HT-29 (cell line): ENCODE measurements around the gene SRRT. TPM values are rescaled to one million over a fixed set of nuclear protein-coding genes. Genes with fewer than 3 reads are reported as not detected.
A peak's percentile ranks its signal among the peaks of the same experiment; 100 is the strongest.

Experiments
- DNase-seq: peaks from one replicate; pipeline ENCODE4 v3.0.0-alpha.2; 2015; ENCODE audit warnings: low spot score
- total RNA-seq: library from RNA; depleted of rRNA; stranded (reverse); fragments of >200 nt; shearing (Covaris generic); gene quantifications from 2 replicates; pipeline ENCODE4 v1.2.3, GENCODE V29; 2014

Gene SRRT
- total RNA-seq, 1 experiment from 2014 or later, result 222 TPM

DNA sequence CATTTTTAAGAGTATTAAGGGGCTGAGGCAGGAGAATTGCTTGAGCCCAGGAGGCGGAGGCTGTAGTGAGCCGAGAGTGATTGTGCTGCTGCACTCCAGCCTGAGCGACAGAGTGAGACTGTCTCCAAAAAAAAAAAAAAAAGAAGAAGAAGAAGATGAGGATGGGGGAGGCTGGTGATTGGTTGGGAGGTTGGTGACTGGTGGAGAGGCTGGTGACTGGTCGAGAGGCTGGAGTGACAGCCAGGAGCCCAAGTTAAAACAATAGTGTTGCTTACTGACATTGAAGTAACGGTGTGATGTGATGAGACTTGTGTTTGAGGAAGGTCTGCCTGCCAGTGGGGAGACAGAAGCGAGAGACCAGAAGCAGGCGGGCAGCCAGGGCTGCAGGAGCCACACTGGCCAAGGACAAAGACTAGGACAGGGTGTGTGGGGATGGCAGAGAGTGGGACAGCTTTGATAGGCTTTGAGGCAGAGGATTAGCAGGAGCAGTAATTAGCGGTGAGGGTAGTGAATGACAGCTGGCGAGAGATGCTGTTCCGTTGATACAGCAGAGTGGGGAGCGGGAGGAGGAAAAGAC is 4.9 kb downstream of the SRRT start:
- DNase-seq, result no peak

DNA sequence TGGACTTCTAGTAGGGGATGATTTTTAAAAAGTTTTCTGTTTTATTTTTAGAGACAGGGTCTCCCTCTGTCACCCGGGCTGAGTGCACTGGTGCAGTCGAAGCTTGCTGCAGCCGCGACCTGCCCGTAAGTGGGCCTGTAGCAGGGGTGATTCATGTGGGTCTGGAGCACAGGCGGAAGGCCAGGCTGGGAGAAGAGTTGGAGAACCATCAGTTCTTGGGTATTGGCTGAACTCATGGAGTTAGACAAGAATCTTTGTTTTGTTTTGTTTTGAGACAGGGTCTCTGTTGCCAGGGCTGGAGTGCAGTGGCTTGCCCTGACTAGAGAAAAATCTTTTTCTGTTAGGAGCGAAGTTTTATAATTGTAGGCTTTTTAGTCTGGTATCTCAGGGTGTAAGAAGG is 5.7 kb downstream of the SRRT start:
- DNase-seq, result no peak

DNA sequence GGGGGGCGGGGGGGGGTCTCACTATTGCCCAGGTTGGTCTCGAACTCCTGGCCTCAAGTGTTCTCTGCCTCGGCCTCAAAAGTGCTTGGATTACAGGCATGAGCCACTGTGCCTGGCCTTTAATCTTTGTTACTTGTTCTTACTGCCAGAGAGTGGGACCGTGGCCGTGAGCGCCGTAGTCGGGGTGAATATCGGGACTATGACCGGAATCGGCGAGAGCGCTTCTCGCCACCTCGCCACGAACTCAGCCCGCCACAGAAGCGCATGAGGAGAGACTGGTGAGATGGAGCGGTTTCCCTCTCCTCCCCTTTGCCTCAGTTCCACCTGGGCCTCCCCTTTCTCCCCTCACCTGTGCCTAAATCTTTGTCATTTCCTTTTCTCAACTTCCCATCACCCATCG is 6.2 kb downstream of the SRRT start:
- DNase-seq, result no peak

DNA sequence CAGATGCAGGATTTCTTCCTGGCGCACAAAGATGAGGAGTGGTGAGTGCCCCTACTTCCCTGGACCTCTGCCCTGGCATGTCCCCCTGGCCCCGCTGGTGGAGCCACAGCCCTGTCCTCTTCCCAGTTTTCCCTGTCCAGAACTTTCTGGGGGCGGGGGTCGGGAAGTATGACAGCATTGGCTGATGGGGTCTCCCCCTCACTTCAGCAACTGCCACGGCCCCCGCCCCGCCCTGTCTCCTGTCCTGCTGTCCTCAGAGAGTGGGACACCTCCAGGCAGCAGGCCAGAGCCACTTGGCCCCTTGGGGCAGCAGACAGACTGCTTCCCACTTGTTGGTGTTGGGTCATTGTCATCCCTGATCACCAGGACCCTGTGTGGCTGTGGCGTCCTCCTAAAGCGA is 7.3 kb downstream of the SRRT start:
- no peak for DNase-seq

DNA sequence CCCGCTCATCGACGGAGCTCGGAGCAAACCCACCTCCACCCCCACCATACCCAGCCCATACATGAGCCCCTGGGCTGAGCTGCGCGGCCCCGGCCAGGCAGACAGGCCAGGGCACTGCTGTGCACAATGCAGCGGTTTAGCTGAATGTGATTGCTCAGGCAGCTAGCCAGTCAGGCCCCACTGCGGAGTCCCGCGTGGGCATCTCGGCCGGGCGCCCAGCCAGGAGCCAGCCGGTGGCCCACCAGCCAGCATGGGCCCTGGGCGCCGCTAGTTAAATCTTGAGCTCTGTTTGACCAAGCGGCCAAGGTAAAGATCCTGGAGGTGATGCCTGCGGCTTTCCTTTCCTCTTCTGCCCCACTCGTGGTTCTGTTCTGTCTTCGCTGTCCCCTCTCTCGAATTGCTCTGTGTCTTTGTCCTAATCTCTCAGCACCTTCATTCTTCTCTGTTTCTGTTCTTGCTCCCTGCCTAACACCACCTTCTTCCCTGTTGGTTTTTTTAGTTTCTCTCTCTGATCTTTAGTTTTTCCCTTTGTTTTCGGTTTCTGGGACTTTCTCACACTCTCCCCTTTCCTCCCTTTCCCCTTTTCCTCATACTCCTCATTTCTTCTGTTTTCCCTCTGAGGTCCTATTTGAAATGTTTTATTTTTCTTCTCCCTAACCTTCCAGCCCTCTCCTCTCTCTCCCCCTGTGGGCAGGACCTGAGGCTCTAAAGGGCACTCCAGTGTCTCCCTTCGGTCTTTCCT is 8.1 kb downstream of the SRRT start:
- DNase-seq, result no peak

DNA sequence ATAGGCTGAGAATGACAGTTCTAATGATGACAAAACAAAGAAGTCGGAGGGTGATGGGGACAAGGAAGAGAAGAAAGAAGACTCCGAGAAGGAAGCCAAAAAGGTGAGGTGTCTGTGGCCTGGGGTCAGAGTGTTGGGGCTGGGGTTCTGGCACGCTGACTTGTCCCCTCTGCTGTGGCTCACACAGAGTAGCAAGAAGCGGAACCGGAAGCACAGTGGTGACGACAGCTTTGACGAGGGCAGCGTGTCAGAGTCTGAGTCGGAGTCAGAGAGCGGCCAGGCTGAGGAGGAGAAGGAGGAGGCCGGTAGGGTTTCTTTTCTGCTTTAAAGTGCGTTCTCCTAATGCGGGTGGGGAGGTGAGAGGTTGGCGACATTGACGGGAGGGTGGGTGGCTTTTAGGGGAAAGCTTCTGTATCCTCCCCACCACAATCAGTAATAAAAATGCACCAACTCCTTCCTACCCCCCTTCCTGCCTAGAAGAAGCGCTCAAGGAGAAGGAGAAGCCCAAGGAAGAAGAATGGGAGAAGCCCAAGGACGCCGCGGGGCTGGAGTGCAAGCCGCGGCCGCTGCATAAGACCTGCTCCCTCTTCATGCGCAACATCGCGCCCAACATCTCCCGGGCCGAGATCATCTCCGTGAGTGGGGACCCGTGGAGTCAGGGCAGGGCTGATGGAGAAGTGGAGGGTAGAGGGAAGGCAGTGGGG is 10.0 kb downstream of the SRRT start:
- DNase-seq, result no peak

DNA sequence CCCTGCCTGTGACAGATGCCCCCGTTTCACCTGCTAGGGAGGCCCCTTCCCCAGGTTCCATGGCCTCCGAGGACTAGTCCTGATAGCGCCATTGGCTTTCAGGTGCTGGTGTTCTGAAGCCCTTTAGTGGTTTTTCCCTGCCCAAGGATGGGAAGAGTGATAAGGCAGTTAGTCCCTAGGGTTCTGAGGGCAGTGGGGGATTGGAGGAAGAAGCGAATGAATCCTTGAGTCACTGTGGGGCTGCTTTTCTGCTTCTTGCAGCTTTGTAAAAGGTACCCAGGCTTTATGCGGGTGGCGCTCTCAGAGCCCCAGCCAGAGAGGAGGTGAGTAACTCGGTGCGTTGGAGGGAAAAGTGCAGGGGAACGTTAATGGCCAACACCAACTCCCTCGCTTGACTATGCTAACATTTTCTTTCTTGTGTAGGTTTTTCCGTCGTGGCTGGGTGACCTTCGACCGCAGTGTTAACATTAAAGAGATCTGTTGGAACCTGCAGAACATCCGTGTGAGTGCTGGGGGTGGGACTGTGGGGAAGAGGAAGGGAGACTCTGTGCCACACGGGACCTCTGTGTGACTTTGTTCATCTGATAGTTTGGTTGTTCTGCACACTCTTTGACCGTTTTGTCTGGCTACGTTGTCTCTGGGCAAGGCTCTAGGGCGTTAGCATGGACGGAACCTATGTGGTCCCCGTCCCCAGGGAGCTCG is 10.7 kb downstream of the SRRT start:
- DNase-seq, result no peak

DNA sequence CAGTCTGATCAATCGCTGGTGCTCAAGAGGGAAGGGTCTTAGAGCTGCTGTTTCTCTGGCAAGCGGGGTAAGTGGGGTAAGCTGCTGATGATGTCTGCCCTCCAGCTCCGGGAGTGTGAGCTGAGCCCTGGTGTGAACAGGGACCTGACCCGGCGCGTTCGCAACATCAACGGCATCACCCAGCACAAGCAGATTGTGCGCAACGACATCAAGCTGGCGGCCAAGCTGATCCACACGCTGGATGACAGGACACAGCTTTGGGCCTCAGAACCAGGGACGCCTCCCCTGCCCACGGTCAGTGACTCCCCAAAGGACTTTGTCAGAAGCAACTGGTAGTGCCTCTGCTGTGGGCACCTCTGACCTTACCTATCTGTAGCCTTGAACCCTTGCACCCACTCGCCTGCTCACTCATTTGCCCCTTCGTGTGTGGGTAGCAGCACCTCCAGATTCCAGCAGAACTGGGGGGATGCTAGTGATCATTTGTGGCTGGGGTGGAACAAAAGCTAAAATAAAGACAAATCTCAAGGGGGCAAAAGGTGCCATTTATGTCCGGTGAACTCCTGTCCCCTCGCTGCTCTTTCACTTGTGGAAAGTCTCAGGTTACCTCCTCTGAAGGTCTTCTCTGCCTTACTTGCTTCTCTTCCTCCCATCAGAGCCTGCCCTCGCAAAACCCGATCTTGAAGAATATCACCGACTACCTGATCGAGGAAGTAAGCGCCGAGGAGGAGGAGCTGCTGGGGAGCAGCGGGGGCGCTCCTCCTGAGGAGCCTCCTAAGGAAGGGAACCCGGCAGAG is 11.4 kb downstream of the SRRT start:
- no peak for DNase-seq

DNA sequence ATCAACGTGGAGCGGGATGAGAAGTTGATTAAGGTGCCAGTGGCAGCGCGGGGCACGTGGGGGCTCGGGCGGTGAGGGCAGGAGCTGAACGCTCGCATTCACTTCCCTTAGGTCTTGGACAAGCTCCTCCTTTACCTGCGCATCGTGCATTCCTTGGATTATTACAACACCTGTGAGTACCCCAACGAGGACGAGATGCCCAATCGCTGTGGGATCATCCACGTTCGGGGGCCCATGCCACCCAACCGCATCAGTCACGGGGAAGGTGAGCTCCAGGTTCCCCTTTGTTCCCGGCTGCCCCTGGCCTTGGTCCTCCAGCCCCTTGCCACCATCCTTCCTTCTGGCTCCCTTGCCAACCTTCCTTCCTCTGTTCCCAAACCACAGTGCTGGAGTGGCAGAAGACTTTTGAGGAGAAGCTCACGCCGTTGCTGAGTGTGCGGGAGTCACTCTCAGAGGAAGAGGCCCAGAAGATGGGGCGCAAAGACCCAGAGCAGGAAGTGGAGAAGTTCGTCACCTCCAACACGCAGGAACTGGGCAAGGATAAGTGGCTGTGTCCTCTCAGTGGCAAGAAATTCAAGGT is 12.1 kb downstream of the SRRT start:
- DNase-seq, result no peak

DNA sequence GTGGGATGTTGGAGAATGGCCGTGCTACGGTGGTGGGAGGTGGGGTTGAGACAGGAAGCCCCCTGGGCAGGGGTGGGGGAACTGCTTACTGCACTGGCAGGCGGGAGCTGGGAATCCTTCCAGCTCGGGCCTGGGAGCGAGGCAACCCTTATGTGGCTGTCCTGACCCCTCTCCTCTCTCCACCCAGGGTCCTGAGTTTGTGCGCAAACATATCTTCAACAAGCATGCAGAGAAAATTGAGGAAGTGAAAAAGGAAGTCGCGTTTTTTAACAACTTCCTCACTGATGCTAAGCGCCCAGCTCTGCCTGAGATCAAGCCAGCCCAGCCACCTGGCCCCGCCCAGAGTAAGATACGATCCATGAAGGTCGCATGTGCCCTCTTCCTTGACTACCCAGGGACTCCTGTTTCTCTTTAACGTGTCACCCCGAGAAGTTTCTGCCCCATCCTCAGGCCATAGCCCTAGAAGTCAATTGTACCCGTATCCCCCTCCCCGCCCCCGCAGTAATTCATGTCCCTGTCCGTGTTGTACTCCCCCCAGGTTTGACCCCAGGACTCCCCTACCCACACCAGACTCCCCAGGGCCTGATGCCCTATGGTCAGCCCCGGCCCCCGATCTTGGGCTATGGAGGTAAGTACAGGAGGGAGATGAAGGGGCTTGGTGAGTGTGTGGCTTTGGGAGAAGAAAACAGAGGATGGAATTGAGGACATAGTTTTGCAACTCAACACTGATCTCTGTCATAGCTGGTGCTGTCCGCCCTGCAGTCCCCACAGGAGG is 12.8 kb downstream of the SRRT start:
- DNase-seq, result peak; percentile 45

DNA sequence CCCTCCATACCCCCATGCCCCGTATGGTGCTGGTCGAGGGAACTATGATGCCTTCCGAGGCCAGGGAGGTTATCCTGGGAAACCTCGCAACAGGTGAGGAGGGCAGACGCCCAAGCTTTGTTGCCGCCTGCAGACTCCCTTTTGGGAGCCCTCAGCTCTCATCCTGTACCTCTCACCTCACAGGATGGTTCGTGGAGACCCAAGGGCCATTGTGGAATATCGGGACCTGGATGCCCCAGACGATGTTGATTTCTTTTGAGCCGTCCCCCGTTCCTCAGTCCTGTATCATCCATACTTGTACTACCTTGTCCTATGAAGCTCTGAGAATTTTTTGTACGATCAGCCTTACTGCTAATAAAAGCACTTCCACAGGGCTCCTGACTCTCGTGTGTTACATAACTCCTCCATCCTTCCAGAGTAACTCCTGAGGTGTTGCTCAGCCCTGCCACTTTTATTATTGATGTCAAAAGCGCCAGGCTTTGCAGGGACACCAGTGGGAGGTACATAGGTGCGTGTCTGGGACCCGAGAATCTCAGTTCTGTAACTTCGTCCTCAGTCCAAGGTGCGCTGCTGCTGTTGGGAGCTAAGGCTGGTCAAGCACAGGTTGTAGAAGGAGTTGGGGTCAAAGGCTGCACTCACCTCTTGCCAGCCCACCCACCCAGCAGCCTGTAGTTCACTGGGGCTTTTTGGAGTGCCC is 13.5 kb downstream of the SRRT start:
- peak; percentile 36 for DNase-seq

DNA sequence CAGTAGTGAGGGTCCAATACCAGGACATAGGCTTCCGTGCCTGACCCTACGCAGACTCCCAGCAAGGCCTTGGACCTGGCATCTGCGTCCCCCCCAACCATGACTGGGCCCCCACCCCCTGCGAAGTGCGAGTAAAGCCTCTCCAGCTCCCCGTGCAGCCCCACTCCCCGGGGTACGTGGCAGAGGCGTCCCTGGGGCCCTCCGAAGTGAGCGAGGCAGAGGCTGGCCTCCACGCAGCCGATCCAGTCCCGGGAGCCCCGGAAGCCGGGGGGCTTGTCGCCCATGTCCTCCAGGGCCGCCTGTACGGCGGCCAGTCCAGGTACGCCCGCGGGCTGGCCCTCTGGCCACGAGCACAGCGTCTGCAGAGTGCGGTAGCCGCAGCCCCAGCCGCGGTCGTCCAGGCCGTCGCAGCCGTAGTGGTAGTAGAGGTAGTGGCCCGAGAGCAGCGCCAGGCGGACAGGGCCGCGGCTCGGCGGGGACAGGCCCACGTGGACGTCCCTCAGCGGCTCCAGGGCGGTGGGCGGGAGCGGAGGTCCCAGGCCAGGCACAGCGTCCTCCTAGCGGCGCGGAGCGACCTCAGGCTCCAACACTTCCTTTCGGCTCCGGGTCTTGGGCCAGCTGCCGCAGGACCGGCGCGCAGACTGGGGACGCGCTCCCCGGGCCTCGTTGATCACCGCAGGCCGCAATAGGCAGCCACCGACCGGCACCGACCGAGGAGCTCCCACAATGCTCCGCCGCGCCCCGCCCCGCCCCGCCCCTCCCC is 14.3 kb downstream of the SRRT start, which contains the start of gene UFSP1:
Gene UFSP1, minus strand, starts transcription at position 728 of the 763 bp plus-strand sequence. Its CDS starts 444 bp downstream, at position 284.
- DNase-seq, result peak; percentile 28

DNA sequence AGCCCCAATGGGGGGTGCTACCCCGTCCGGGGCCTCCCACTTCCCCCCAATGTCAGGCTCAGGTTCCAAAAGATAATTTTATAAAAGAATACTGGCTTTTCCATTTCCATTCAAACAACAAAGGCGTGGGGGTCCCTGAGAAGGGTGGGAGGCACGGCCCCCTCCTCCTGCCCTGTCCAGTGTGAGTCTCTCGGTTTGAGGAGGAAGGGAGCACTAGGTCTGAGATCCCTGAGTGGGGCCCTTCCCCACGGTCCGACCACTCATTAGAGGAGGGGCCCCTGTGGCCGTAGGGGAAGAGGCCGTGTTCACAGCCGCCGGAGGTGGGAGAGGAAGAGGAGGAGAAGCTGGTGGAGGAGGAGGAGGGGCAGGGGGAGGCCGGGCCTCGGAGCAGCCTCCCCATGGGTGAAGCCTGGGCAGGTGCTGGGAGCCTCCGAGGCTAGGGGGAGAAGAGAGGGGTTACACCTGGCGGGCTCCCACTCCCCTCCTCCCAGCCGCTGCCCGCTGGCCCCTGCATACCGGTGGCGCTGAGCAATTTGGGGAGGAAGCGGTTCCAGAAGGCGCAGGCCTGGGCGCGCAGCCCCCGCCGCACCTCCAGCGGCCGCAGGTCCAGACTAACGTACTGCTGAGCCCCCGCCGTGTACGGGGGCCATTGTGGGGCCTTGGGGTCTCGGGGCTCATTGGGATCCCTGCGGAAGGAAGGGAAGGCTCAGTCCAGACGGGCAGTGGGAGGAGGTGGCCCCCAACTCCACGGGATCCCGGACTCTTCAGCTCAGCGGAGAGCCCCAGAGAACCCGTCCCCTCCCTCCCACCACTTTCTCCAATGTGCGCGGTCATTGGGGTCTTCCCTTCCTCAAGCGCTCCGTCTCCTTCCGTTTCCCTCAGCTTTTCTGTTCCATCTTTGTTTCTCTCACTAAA is 16.0 kb downstream of the SRRT start:
- no peak for DNase-seq

DNA sequence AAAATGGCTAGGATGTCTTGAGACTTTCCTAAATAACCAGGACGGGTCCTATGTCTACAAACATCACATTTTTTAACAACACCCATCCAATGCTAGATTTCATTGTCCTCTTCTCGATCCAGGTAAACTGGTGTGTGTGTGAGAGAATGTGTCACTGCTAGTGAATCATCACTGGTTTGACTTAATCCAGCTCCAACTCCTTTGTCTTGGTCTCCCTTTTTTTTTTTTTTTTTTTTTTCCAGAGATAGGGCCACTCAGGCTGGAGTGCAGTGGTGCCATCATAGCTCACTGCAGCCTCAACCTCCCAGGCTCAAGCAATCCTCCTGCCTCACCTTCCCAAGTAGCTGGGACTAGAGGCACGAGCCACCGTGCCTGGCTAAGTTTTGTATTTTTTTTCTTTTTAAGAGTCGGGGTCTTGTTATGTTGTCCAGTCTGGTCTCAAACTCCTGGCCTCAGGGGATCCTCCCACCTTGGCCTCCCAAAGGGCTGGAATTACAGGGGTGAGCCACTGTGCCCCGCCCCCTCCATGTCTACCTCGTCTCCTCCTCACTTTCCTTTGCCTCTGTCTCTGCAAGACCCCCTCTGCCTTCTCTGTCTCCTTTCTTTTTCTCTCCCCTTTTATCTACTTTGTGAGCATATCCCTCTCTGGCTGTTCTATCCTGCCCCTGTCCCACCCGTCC is 16.8 kb downstream of the SRRT start:
- no peak for DNase-seq

DNA sequence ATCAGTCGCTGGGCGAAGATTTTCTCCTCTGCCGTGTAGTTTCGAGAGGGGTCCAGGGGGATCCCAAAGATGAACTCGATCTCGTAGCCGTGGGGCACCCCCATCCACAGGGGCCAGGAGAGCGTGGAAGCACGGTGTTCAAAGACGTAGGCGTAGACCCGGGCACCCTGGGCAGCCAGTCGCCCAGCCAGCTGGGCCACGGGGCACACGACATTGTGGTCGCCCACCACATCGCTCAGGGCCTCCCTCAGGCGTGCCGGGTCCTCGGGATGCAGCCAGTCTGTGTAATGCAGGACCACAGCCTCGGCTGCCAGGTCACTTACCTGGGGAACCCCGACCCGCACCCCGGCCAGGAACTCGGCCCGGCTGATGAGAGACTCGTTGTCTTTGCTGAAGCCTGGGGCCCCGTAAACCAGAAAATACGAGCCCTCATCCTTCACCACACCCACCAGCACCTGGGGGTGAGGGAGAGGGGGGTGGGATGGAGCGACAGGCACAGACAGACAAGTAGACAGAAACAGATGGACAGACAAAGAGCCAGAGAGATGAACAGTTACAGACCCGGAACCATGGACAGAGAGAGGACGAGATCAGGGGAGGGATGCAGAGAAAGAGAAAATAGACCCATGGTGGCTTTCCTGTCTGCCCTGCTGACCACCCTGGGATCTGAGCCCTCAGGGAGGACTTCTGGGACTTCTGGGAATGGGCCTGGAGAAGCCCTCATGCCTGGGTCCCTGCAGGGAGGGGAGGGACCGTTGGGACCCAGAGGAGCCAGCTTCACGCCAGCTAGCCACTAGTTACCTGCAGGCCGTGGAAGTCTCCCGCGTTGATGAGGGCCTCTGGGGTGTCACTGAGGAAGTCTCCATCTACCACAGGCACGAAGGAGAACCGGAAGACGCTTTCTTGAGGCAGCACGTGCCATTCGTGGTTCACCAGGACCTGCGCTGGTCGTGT is 17.7 kb downstream of the SRRT start:
- DNase-seq, result no peak

DNA sequence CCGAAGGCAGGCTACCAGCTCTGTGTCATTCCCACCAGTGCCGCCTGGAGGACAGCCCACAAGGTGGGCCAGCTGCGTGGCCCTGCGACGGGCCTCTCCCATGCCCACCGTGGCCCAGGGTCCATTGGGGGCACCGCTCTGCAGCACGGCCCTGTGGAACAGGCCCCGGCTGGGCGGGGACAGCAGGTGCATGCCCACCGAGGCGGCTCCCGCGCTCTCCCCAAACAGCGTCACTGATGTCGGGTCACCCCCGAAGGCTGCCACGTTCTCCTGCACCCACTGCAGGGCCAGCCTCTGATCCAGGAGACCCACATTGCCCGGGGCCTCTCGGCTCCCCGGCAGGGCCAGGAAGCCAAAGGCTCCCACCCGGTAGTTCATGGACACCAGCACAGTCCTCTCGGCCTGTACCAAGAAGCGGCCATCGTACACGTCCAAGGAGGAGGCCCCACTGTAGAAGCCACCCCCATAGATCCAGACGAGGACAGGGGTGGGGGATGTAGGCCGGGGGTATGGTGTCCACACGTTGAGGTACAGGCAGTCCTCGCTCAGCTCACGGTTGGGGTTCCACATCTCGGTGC is 18.5 kb downstream of the SRRT start:
- no peak for DNase-seq
